Parathyroid adenoma (tissue), 2 donors: Measurements from ENCODE around the gene NCF4.

Experiments
- H2AFZ ChIP-seq: fragments of 300-600 bp; sonication (generic); one replicate; pipeline ENCODE4 v1.7.0; 2017; ENCODE audit warnings: antibody characterized with exemption, mild to moderate bottlenecking
- H3K27ac ChIP-seq: fragments of 300-600 bp; sonication (generic); one replicate; pipeline ENCODE4 v1.7.0; 2017
- H3K27me3 ChIP-seq: fragments of 300-600 bp; sonication (generic); one replicate; pipeline ENCODE4 v1.7.0; 2017; ENCODE audit warnings: low read length; ENCODE audit not compliant: control insufficient read depth, insufficient read depth
- H3K36me3 ChIP-seq: fragments of 300-600 bp; sonication (generic); one replicate; pipeline ENCODE4 v1.7.0; 2017; ENCODE audit warnings: low read length; ENCODE audit not compliant: control insufficient read depth, insufficient read depth
- H3K4me1 ChIP-seq: fragments of 300-600 bp; sonication (generic); one replicate; pipeline ENCODE4 v1.7.0; 2017; ENCODE audit warnings: control low read depth
- H3K4me2 ChIP-seq: fragments of 300-600 bp; sonication (generic); one replicate; pipeline ENCODE4 v1.7.0; 2017; ENCODE audit warnings: low read length
- H3K4me3 ChIP-seq: fragments of 300-600 bp; sonication (generic); one replicate; pipeline ENCODE4 v1.7.0; 2017; ENCODE audit warnings: low read depth, low read length
- H3K79me2 ChIP-seq: fragments of 300-600 bp; sonication (generic); one replicate; pipeline ENCODE4 v1.7.0; 2017; ENCODE audit warnings: control low read depth
- H3K9ac ChIP-seq: fragments of 300-600 bp; sonication (generic); one replicate; pipeline ENCODE4 v1.7.0; 2017; ENCODE audit warnings: mild to moderate bottlenecking
- H3K9me3 ChIP-seq: fragments of 300-600 bp; sonication (generic); one replicate; pipeline ENCODE4 v1.7.0; 2017; ENCODE audit warnings: low read length; ENCODE audit not compliant: control insufficient read depth
- CTCF ChIP-seq: fragments of 300-600 bp; sonication (generic); IDR thresholded peaks from one replicate; pipeline ENCODE4 v1.7.0; 2017; ENCODE audit warnings: antibody characterized with exemption, mild to moderate bottlenecking
- donor health status: primary hyperparathyroidism.

Gene NCF4

GRCh38 chr22:36875741-36876140 is 14.9 kb downstream of the NCF4 start:
- Histone ChIP-seq H3K27ac (no peak overlapping the region), H3K4me1 (no peaks in the 10 kb centered on the region), H3K27me3 (no peaks in the 10 kb centered on the region), H3K9ac (no peak overlapping the region), H3K36me3 (no peaks in the 10 kb centered on the region), H3K79me2 (no peaks in the 10 kb centered on the region), H3K9me3 (no peaks in the 10 kb centered on the region), H3K4me3 (no peak overlapping the region), H2AFZ (no peak overlapping the region), H3K4me2 (no peak overlapping the region)
- no peak for TF ChIP-seq CTCF

DNA sequence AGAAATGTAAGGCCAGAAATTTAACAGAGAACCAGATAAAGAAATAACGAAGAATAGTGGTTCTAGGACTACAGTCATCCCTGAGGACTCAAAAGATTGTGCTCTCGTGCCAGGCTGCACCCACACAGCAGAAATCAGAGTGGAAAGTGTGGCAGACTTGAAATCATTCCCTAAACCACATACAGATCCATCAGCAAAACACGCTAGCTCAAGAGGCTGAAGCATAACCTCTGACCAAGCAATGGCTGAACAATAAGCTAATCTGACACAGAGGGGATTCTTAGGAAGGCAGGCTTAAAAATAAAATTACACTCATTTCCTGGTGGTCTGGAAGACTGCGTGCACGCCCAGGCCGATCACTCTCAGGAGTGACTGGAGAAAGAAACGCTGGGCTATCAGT is 19.0 kb downstream of the NCF4 start:
- Histone ChIP-seq H3K9me3 (no peaks in the 10 kb centered on the region), H3K4me2 (no peak overlapping the region), H3K27me3 (no peaks in the 10 kb centered on the region), H3K27ac (no peak overlapping the region), H3K9ac (no peak overlapping the region), H3K4me1 (no peaks in the 10 kb centered on the region), H3K4me3 (no peak overlapping the region), H3K36me3 (no peaks in the 10 kb centered on the region), H3K79me2 (no peaks in the 10 kb centered on the region), H2AFZ (no peak overlapping the region)
- no peak for TF ChIP-seq CTCF

DNA sequence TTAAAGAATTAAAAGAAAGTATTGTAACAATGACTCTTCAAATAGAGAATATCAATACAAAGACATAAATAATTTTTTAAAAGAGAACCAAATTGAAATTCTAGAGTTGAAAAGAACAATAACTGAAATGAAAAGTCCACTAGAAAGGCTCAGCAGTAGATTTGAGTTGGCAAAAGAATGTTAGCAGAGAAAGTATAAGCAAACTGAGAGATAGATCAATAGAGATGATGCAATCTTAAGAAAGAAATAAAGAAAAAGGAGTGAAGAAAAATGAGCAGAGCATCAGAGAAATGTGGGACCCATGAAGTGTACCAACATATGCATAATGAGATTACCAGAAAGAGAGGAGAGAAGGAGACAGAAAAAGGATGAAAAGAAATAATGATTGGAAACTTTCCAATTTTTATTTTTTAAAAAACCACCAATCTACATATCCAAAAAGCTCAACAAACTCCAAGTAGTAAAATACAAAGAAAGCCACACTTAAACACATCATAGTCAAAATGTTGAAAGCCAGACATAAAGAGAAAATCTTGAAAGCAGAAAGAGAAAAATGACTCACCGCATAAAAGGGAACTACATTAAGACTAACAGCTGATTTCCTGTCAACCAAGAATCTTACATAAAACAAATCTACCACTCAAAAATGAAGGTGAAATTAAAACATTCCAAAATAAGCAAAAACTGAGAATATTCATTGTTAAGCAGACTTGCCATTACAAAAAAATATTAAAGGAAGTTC is 20.9 kb downstream of the NCF4 start:
- TF ChIP-seq CTCF, result no peak
- H2AFZ ChIP-seq, result no peak overlapping the region
- no peak overlapping the region for H3K9ac ChIP-seq
- no peaks in the 10 kb centered on the region for H3K27me3 ChIP-seq
- no peaks in the 10 kb centered on the region for H3K79me2 ChIP-seq
- no peaks in the 10 kb centered on the region for H3K4me1 ChIP-seq
- H3K4me2 ChIP-seq, result no peak overlapping the region
- no peak overlapping the region for H3K27ac ChIP-seq
- no peaks in the 10 kb centered on the region for H3K36me3 ChIP-seq
- no peak overlapping the region for H3K4me3 ChIP-seq
- no peaks in the 10 kb centered on the region for H3K9me3 ChIP-seq

- no peaks in the 10 kb centered on the region for H3K9me3 ChIP-seq
- H3K79me2 ChIP-seq, result no peaks in the 10 kb centered on the region
- no peak for TF ChIP-seq CTCF
- H3K27ac ChIP-seq, result no peak overlapping the region
- no peak overlapping the region for H3K4me3 ChIP-seq
- no peaks in the 10 kb centered on the region for H3K27me3 ChIP-seq
- H3K36me3 ChIP-seq, result no peaks in the 10 kb centered on the region
- no peak overlapping the region for H2AFZ ChIP-seq
- no peak overlapping the region for H3K9ac ChIP-seq
- no peaks in the 10 kb centered on the region for H3K4me1 ChIP-seq
- no peak overlapping the region for H3K4me2 ChIP-seq
Measured at GRCh38 chr22:36884349-36885158, 23.7 kb downstream of the NCF4 start.
